GM19239 (cell line): Measurements from ENCODE around the gene ZNF124.

Experiments used
- DNase-seq: peaks from one replicate; pipeline ENCODE4 v3.0.0; 2011; ENCODE audit warnings: low spot score; ENCODE audit not compliant: insufficient read length
- FAIRE-seq: peaks from 2 replicates; lab custom pipeline; 2011; peaks lifted over from hg19 to GRCh38; lab: Jason Lieb, UNC

ZNF124 gene

DNA sequence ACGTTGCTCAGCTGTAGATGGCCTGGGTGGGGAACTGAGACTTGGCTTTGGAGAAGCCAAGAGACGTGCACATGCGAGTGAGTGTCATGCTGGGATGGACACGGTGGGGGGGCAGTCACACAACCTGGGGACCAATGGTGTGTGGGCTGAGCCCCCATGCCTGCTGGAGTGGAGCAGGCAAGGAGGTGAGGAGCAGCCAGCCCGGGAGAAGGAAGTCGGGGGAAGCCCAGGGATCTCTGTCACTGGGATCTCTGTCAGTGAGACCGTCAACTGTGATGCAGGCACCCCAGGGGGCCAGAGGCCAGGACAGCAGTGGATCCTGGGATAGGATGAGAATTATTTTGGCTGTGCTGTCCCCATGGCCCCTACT is 56.7 kb downstream of the ZNF124 start:
- DNase-seq: no peak
- no peak for FAIRE-seq

DNA sequence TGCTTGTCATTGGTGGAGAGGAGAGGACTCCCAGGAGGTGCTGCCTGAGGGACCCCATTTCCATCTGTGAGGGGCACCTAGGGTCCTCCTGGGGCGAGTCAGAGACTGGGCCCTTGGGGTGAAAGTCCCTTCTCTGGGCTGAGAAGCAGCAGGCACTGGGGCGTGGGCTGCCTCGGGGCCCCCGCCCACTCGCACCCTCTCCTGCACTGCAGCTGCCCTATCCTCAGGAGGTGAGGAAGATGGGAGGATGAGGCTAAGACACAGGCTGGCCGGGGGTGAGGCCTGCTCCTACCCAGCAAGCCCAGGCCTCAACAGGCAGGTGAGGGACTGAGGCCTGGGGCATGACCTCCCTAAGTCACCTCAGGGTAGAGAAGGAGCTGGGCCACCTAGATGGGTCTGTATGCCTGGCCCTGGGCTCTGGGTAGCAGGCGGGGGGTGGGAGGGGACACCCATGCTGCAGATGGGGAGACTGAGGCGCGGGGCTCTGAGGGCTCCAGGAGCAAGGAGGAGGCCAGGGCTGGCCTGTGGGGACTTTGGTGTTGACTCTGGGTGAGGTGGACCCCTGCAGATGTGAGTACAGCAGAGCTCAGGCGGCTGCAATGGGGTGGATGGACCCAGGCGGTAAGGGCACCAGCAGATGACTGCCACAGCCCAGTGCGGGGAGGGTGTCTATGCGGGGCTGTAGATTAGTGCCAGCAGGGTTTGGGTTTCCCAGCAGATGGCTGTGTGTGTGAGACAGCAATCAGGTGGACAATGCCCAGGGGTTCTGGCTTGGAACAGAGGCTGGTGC is 57.3 kb downstream of the ZNF124 start:
- no peak for DNase-seq
- FAIRE-seq: no peak

DNA sequence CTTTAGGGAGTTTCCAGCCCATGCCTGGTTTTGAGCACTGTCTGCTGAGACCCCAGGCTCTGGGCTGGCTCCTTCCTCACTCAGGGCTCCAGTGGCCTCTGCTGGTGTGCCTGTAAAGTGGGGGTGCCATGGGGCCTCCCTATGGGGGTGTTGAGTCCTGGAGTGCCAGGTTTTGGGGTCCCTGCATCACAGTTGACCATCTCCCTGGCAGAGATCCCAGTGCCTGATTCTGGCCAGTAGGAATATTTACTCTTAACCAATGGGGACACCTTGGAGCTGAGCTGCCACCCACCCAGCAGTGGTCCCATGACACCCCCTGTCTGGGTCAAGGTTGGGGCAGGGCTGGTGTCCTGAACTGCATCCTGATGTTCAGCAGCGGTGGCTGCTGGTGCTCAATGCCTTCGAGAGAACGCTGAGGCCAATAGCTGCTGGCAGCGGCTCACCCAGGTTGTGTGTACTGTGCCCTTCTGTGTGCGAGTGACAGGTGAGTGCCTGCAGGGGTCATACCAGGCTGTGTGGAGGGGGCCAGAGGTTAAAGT is 58.0 kb downstream of the ZNF124 start:
- DNase-seq (no peak), FAIRE-seq (no peak)

DNA sequence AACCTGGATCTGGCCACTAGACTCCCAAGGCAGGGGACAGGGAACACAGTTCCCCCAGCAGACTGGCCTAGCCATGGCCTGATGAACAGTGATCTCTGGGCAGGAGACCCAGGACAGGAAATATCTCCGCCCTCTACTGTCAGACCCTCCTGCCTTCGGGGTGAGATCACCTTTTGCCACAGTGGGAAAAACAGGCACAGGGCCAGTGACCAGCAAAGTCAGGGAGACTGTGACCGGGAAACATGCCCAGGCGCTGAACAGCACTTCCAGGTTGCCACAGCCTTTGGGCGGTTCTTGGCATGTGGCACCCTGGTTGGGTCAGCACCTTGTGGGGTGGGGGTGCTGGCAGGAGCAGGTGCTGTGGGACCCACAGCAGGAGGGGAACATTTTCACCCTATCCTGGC is 58.7 kb downstream of the ZNF124 start:
- DNase-seq: no peak
- no peak for FAIRE-seq

DNA sequence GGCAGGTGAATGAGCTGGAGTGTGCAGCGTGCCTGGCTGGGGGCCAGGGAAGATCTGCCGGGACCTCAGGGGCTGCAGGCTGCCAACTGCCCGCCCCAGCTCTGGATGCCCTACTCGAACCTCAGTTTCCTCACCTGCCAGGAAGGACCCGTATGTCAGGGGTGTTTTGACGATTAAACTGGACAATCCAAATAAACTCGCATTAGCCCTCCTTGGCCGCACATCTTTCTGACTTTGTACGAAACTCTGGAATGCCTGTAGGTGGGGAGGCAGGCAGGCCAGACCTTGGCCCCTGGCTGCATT is 59.4 kb downstream of the ZNF124 start:
- no peak for FAIRE-seq

DNA sequence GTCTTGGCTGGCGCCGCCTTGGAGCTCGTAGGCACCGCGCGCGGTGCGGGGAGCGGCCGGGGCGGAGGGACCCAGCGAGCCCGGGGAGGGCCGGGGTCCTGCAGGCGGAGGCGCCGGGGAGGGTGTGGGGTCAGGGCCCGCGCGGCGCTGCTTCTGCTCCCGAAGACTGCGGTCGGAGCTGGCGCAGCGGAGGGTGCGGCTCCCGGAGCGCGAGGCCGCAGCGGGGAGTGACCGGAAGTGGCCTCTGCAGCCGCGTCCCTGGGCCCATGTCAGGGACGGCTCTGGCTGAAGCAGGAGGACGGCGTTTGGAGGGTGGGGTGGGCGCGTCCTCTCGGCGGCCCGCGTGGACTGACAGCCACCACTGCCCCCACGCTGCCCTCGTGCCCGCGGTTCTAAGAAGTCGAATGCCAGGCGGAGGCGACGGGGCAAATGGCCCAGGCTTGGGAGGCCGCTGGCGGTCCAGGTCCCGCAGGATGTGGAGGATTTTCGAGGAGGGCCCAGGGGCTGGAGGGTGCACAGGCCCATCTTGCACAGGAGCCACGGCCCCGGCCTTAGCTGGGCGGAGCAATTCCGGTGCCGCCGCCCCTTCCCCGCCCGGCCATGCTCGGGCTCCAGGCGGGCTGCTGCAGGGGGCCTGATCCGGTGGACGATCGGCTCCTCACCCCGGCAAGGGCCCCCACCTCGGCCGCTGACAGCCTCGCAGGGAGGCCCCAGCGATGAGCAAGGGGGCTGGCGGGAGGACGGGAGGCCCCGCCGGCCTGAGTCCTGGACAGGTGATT is 59.9 kb downstream of the ZNF124 start:
- FAIRE-seq (no peak), DNase-seq (no peak)

More for the DNA sequence above, 59.4 kb downstream of the ZNF124 start:
- DNase-seq: no peak

DNA sequence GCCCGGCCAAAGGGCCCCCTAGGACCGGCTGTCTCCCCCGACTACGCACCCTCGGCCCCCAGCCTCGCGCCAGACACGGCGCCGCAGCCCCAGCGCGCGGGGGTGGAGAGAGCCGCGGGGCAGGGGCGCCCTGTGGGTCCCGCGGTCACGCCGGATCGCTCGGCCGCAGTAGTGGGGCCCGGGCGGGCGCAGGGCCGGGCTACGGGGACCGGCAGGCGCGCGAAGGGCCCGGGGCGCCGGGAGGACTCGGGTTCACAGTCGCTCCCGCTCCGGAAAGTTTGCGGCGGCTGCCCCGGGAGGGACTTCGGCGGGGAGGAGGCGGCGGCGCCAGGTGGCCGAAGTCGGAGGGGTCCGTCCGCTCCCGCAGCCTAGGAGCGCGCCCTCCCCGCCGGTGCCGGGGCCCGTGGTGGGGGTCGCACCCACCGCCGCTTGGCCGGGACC is 60.5 kb downstream of the ZNF124 start:
- FAIRE-seq (no peak), DNase-seq (no peak)

DNA sequence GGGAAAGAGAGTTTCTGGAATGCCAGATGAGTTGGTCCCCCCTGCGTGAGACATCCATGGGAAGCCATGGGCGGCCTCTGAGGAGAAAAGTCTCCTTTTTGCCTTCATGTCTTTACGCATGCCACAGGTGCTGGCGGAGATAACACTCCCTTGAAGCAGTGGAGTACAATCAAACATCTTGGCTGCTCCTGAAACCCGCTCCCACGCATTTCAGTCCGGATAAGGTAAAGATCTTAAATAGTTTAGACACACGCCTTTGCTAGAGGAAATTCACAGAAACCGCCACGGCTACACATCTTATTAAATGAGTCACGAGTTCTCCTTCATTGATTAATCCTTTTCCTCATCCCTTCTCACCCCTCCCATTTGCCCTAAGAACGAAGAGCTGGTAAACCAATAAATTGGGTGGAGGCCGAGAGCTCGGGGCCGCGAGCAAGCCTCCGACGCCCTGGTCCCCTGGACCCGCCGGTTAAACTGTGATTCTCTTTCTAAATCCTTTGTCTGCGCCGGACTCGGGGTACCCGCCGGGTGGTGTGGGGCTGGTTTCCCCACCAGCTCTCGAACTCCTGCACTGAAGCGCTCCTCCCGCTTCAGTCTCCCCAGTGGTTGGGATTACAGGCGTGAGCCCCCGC is 61.1 kb downstream of the ZNF124 start:
- DNase-seq (no peak), FAIRE-seq (no peak)

DNA sequence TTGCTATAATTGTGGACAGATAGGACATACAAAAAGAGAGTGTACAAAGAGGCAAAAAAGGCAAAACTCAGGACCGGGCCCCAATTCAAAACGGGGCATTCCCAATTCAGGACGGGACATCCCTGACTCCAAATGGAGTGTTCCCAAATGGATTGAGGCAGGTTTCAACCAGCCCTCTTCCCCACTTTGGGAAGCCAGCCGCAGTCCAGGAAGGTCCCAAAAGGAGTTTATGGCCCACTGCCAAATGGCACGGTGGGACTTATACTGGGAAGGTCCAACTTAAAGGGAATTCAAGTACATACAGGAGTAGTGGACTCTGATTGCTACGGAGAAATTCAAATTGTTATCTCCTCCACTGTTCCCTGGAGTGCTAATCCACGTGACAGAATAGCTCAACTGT is 64.1 kb downstream of the ZNF124 start:
- FAIRE-seq (no peak), DNase-seq (no peak)

DNA sequence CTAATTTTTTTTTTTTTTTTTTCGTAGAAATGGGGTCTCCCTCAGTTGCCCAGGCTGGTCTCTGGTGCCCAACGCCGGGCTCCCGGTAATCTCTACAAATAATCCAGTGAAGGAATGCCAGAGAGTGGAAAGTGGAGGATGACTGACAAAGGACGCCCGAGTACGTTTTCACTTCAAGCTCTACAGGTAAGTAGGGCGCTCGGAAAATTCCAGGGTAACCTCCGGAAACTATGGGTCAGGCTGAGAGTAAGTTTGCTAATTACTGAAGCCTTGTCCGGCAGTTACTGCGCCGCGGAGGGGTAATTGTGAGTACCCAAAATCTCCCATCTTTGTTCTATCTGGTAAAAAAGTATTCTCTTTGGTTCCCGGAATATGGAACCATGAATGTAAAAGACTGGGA is 65.9 kb downstream of the ZNF124 start:
- FAIRE-seq: no peak
- no peak for DNase-seq
